Fibroblast of villous mesenchyme (primary cell): ENCODE results near the gene ARMH3. TPM values are rescaled to one million over a fixed set of nuclear protein-coding genes. Genes with fewer than 3 reads are reported as not detected.
"Not testable (repeated sequence)": the region's sequence is repeated elsewhere in the genome, so short reads cannot be mapped to it uniquely, and the experiment has no call there.

Experiments used
- DNase-seq: peaks from one replicate; pipeline ENCODE4 v3.0.0-alpha.2; 2010; ENCODE audit warnings: low read depth
- H3K4me3 ChIP-seq: 2 replicates; pipeline ENCODE4 v1.5.1; 2011; ENCODE audit warnings: low read depth, mild to moderate bottlenecking, low read length
- total RNA-seq: library from RNA; depleted of rRNA; stranded (reverse); fragments of >200 nt; gene quantifications from 2 replicates; pipeline ENCODE4 v1.2.3, GENCODE V29; 2012
- TF ChIP-seq, protein P1 (sequence below): IDR thresholded peaks from 2 replicates; pipeline ENCODE4 v1.5.1; 2012; ENCODE audit warnings: low read depth, mild to moderate bottlenecking, low read length; ENCODE audit not compliant: insufficient read depth

The ARMH3 gene
- total RNA-seq, 1 donor: 10.4 TPM

DNA sequence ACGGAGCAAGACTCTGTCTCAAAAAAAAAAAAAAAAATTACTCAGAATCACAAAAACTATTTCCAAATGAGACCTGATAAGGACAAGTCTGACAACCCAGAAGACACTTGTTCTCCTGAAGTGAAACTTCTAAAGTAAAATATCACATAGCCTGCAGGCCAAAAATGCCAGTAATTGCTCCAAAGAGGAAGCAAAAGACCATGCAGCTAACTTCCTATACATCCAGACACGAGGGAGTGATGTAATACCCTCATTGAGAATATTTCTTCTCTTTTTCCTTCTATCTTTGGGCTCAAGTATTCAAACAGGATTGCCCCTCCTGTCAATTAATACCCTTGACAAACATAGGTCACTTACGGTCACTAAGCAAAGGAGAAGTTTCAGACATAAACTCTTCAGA lies 31.2 kb downstream of the ARMH3 start:
- DNase-seq: no peak
- no peak overlapping the region for H3K4me3 ChIP-seq
- TF ChIP-seq, protein P1, sequence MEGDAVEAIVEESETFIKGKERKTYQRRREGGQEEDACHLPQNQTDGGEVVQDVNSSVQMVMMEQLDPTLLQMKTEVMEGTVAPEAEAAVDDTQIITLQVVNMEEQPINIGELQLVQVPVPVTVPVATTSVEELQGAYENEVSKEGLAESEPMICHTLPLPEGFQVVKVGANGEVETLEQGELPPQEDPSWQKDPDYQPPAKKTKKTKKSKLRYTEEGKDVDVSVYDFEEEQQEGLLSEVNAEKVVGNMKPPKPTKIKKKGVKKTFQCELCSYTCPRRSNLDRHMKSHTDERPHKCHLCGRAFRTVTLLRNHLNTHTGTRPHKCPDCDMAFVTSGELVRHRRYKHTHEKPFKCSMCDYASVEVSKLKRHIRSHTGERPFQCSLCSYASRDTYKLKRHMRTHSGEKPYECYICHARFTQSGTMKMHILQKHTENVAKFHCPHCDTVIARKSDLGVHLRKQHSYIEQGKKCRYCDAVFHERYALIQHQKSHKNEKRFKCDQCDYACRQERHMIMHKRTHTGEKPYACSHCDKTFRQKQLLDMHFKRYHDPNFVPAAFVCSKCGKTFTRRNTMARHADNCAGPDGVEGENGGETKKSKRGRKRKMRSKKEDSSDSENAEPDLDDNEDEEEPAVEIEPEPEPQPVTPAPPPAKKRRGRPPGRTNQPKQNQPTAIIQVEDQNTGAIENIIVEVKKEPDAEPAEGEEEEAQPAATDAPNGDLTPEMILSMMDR: no peak

DNA sequence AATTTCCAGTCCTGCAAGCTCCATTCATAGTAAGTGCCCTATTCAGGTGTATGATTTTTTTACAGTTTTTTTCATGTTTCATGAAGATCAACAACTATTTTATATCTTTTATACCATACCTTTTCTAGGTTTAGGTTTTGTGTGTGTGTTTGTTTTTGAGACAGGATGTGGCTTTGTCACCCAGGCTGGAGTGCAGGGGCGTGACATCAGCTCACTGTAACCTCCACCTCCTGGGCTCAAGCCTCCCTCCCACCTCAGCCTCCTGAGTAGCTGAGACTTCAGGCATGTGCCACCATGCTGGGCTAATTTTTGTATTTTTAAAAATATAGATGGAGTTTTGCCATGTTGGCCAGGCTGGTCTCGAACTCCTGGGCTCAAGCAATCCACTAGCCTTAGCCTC lies 35.0 kb downstream of the ARMH3 start:
- TF ChIP-seq, protein P1: no peak
- no peak overlapping the region for H3K4me3 ChIP-seq
- no peak for DNase-seq

- no peak overlapping the region for H3K4me3 ChIP-seq
- no peak for DNase-seq
- TF ChIP-seq, protein P1: no peak
Observed at GRCh38 chr10:102017295-102017694, 38.7 kb downstream of the ARMH3 start.

- H3K4me3 ChIP-seq: no peak overlapping the region
- TF ChIP-seq, protein P1: no peak
- DNase-seq: no peak
Observed at GRCh38 chr10:102016416-102016815, 39.6 kb downstream of the ARMH3 start.

GRCh38 chr10:102010961-102011360 lies 45.0 kb downstream of the ARMH3 start:
- DNase-seq: no peak
- TF ChIP-seq, protein P1: no peak
- H3K4me3 ChIP-seq: no peak overlapping the region

DNA sequence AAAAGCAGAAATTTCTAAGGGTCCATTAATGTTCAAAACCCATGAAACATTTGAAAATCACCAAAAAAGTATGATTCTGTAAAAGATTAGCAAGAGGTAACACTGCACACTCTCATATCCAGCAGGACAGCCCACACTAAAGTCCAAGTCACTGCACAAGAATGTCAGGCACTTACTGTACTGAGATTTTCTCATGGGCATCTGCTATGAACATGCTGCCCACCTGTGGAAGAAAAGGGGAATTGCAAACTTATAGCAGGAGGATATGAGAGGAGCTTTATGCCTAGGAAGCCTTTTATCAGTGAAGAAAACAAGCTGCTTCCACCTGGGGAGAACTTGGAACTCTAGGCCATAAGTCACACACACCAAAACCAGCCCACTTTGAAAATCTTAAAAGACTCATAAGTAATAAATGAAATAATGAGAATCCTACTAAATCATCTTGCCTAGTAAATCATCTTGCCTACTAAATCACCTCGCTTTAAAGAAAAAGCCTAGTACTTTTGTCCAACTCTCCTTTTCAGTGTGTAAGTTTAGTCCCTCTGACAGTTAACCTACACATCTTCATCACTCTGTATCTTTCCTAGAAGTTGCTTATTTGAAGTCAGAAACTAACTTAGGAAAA lies 46.1 kb downstream of the ARMH3 start:
- H3K4me3 ChIP-seq: no peak overlapping the region
- TF ChIP-seq, protein P1: peak; percentile 100
- DNase-seq: peak; percentile 91

DNA sequence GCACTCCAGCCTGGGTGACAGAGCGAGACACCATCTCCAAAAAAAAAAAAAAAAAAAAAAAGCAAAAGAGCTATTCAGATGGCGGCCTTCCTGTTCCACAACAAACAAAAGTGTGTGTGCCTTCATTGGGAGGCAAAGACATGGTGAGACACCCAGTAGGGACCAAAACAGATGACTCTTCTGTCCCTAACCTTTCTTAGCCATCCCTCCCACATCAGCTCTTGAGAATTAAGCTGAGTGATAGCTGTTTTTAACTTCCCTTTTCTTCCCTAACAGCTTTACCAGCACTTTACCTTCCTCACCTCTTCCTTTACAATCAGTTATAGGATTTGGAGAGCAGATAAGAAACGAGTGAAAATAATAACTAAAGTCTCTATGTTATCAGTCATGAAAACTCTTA lies 48.2 kb downstream of the ARMH3 start:
- no peak overlapping the region for H3K4me3 ChIP-seq
- no peak for DNase-seq
- TF ChIP-seq, protein P1: no peak

GRCh38 chr10:102007031-102007430 lies 48.9 kb downstream of the ARMH3 start:
- H3K4me3 ChIP-seq, DNase-seq: not testable (repeated sequence)
